PC-9 (cell line): ENCODE data around the gene ARF6. TPM values are rescaled to one million over a fixed set of nuclear protein-coding genes. Genes with fewer than 3 reads are reported as not detected.
"Not testable (repeated sequence)": the region's sequence is repeated elsewhere in the genome, so short reads cannot be mapped to it uniquely, and the experiment has no call there.

ENCODE experiments used
- BruUV-seq: library from RNA; stranded (reverse); fragments of 400-500 nt; replicated peaks from 2 replicates; lab custom pipeline; 2021; lab: Mats Ljungman, UMichigan
- CTCF ChIA-PET: fragments of 300-600 bp; sonication (Branson Sonifier 250); formaldehyde crosslinking; loops from one replicate; lab custom pipeline; 2022; ENCODE audit warnings: antibody characterized with exemption; lab: Charles Lee
- POLR2A ChIA-PET: fragments of 300-600 bp; sonication (Branson Sonifier 250); formaldehyde crosslinking; loops from one replicate; lab custom pipeline; 2022; ENCODE audit warnings: antibody characterized with exemption; ENCODE audit not compliant: unreplicated experiment; lab: Charles Lee
- DNase-seq, 2 experiments: peaks; one replicate each; pipeline versions ENCODE4 v3.0.0 to v3.0.0-alpha.2; 2015 to 2022; ENCODE audit warnings: mixed read lengths in 1 of 2
- H2AFZ ChIP-seq: fragments of 200-600 bp; sonication (generic); 2 replicates; pipeline ENCODE4 v1.8.1; 2017; ENCODE audit warnings: antibody characterized with exemption
- H3F3A ChIP-seq: fragments of 200-600 bp; sonication (generic); 2 replicates; pipeline ENCODE4 v1.8.1; 2017; ENCODE audit warnings: antibody characterized with exemption, mild to moderate bottlenecking, low read depth; ENCODE audit not compliant: insufficient read depth
- H3K27ac ChIP-seq: fragments of 200-600 bp; sonication (generic); 2 replicates; pipeline ENCODE4 v1.6.1; 2016; ENCODE audit warnings: mixed run types
- H3K27me3 ChIP-seq: fragments of 200-600 bp; sonication (generic); 2 replicates; pipeline ENCODE4 v1.6.1; 2016; ENCODE audit warnings: low read depth, mixed run types; ENCODE audit not compliant: insufficient read depth
- H3K36me3 ChIP-seq: fragments of 200-600 bp; sonication (generic); 2 replicates; pipeline ENCODE4 v1.6.1; 2016; ENCODE audit warnings: low read depth, mixed run types
- H3K4me1 ChIP-seq: fragments of 200-600 bp; sonication (generic); replicated peaks from 2 replicates; pipeline ENCODE4 v1.6.1; 2016; ENCODE audit warnings: mixed run types; ENCODE audit not compliant: insufficient read depth
- H3K4me2 ChIP-seq: fragments of 200-600 bp; sonication (generic); 2 replicates; pipeline ENCODE4 v1.6.1; 2017; ENCODE audit warnings: mixed run types
- H3K4me3 ChIP-seq: fragments of 200-600 bp; sonication (generic); 2 replicates; pipeline ENCODE4 v1.6.1; 2016; ENCODE audit warnings: mixed run types
- H3K79me2 ChIP-seq: fragments of 200-600 bp; sonication (generic); 2 replicates; pipeline ENCODE4 v1.6.1; 2017; ENCODE audit warnings: low read depth, mixed run types
- H3K9me2 ChIP-seq: fragments of 200-600 bp; sonication (generic); 2 replicates; pipeline ENCODE4 v1.8.1; 2017; ENCODE audit warnings: mild to moderate bottlenecking; ENCODE audit not compliant: insufficient read depth
- H3K9me3 ChIP-seq: fragments of 200-600 bp; sonication (generic); 2 replicates; pipeline ENCODE4 v1.8.1; 2016; ENCODE audit warnings: low read depth; ENCODE audit not compliant: insufficient read depth
- H4K20me1 ChIP-seq: fragments of 200-600 bp; sonication (generic); 2 replicates; pipeline ENCODE4 v1.8.1; 2017; ENCODE audit not compliant: insufficient read depth
- CTCF ChIP-seq: fragments of 200-600 bp; sonication (generic); conservative IDR thresholded peaks from 2 replicates; pipeline ENCODE4 v1.6.1; 2017; ENCODE audit warnings: mixed run types, antibody characterized with exemption, mild to moderate bottlenecking, moderate library complexity
- EZH2 ChIP-seq: fragments of 200-600 bp; sonication (generic); IDR thresholded peaks from 2 replicates; pipeline ENCODE4 v1.8.0; 2017; ENCODE audit warnings: antibody characterized with exemption, low read depth
- intact Hi-C: fragments of 100-400 bp; cut with micrococcal nuclease; formaldehyde crosslinking; loops from one replicate; pipeline ENCODE4 v1.10.0; 2022; ENCODE audit not compliant: unreplicated experiment
- total RNA-seq: library from RNA; stranded (reverse); gene quantifications from 2 replicates; pipeline ENCODE4 v1.2.3, GENCODE V29; 2021

Gene ARF6
- total RNA-seq, 1 experiment from 2014 or later, result 65.3 TPM

DNA sequence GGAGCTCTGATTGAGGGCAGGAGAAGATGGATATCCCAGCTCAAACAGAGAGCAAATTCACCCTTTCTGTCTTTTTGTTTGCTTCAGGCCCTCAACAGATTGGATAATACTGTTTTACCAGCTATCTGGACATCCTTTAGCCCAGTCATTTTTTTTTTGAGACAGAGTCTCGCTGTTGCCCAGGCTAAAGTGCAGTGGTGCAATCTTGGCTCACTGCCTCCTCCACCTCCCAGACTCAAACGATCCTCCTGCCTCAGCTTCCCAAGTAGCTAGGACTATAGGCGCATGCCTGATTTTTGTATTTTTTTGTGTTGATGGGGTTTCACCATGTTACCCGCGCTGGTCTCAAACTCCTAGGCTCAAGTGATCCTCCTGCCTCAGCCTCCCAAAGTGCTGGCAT lies 40.8 kb downstream of the ARF6 start:
- H3F3A ChIP-seq, result no peaks in the 10 kb centered on the region
- no peaks in the 10 kb centered on the region for H3K36me3 ChIP-seq
- POLR2A ChIA-PET, result no interaction called here
- no peaks in the 10 kb centered on the region for H3K79me2 ChIP-seq
- H4K20me1 ChIP-seq, result no peaks in the 10 kb centered on the region
- no peaks in the 10 kb centered on the region; the same call in 1 of the 2 replicates for H3K9me3 ChIP-seq
- no TSS peak for BruUV-seq
- no peak overlapping the region for H2AFZ ChIP-seq
- no peaks in the 10 kb centered on the region for H3K9me2 ChIP-seq
- DNase-seq, result no peak
- H3K27me3 ChIP-seq, result no peaks in the 10 kb centered on the region
- TF ChIP-seq CTCF (no peak), EZH2 (no peak)
- intact Hi-C loops, result no loop called here
- H3K4me3 ChIP-seq, result no peak overlapping the region
- no peak overlapping the region for H3K27ac ChIP-seq
- no peak overlapping the region for H3K4me2 ChIP-seq
- no peaks in the 10 kb centered on the region for H3K4me1 ChIP-seq
- CTCF ChIA-PET, result no interaction called here

- DNase-seq, result no peak
- H3K4me2 ChIP-seq, result no peak overlapping the region
- H3F3A ChIP-seq, result no peaks in the 10 kb centered on the region
- no peaks in the 10 kb centered on the region for H3K27me3 ChIP-seq
- H3K27ac ChIP-seq, result no peak overlapping the region
- CTCF ChIA-PET, result no interaction called here
- H4K20me1 ChIP-seq, result no peaks in the 10 kb centered on the region
- H3K4me3 ChIP-seq, result no peak overlapping the region
- no peak for TF ChIP-seq EZH2
- no peak for TF ChIP-seq CTCF
- no peaks in the 10 kb centered on the region for H3K4me1 ChIP-seq
- no peak overlapping the region for H2AFZ ChIP-seq
- no peaks in the 10 kb centered on the region for H3K36me3 ChIP-seq
- intact Hi-C loops, result no loop called here
- H3K79me2 ChIP-seq, result no peaks in the 10 kb centered on the region
- no TSS peak for BruUV-seq
- no peaks in the 10 kb centered on the region for H3K9me2 ChIP-seq
- H3K9me3 ChIP-seq, result no peaks in the 10 kb centered on the region; the same call in 1 of the 2 replicates
- POLR2A ChIA-PET, result no interaction called here
Measured at GRCh38 chr14:49934646-49935045, 41.8 kb downstream of the ARF6 start.

GRCh38 chr14:49935526-49935925 lies 42.6 kb downstream of the ARF6 start:
- BruUV-seq, result no TSS peak
- Histone ChIP-seq H3F3A (no peaks in the 10 kb centered on the region), H3K36me3 (no peaks in the 10 kb centered on the region), H2AFZ (no peak overlapping the region), H3K27ac (no peak overlapping the region), H3K9me2 (no peaks in the 10 kb centered on the region), H4K20me1 (no peaks in the 10 kb centered on the region), H3K4me3 (no peak overlapping the region), H3K79me2 (no peaks in the 10 kb centered on the region), H3K27me3 (no peaks in the 10 kb centered on the region), H3K4me1 (peaks cover 8% of the 10 kb centered on the region), H3K4me2 (no peak overlapping the region), H3K9me3 (no peaks in the 10 kb centered on the region; the same call in 1 of the 2 replicates)
- intact Hi-C loops, result no loop called here
- no peak for DNase-seq
- ChIA-PET POLR2A (no interaction called here), CTCF (no interaction called here)
- TF ChIP-seq CTCF (no peak), EZH2 (no peak)

GRCh38 chr14:49936246-49936645 lies 43.4 kb downstream of the ARF6 start:
- POLR2A ChIA-PET, H2AFZ ChIP-seq, H3K27ac ChIP-seq, BruUV-seq, H3K4me2 ChIP-seq, DNase-seq, H3F3A ChIP-seq, H3K36me3 ChIP-seq, H3K27me3 ChIP-seq, H3K9me3 ChIP-seq, intact Hi-C loops, H3K9me2 ChIP-seq, H3K4me3 ChIP-seq, H4K20me1 ChIP-seq, CTCF ChIA-PET, H3K79me2 ChIP-seq: not testable (repeated sequence)
- peaks cover 15% of the 10 kb centered on the region for H3K4me1 ChIP-seq

DNA sequence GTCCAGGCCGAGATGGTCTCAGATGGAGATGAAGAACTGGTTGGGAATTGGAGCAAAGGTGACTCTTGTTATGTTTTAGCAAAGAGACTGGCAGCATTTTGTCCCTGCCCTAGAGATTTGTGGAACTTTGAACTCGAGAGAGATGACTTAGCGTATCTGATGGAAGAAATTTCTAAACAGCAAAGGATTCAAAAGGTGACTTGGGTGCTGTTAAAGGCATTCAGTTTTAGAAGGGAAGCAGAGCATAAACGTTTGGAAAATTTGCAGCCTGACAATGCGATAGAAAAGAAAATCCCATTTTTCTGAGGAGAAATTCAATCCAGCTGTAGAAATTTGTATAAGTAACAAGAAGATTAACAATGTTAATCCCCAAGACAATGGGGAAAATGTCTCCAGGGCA lies 44.0 kb downstream of the ARF6 start:
- H3K9me2 ChIP-seq, H3K36me3 ChIP-seq, CTCF ChIA-PET, H3K4me3 ChIP-seq, POLR2A ChIA-PET, H4K20me1 ChIP-seq, H3K9me3 ChIP-seq, BruUV-seq, intact Hi-C loops, H3F3A ChIP-seq, DNase-seq, H3K27ac ChIP-seq, H2AFZ ChIP-seq, H3K27me3 ChIP-seq, H3K4me2 ChIP-seq, H3K79me2 ChIP-seq: not testable (repeated sequence)
- peaks cover 18% of the 10 kb centered on the region for H3K4me1 ChIP-seq
